Measurements from ENCODE around the gene PRKCZ.

PRKCZ gene

GRCh38 chr1:2022063-2022770 is 28.0 kb upstream of the PRKCZ start:
- Histone ChIP-seq H3K36me3 (ENCODE audit: control insufficient read depth, insufficient read depth, low read length) (no peaks in the 10 kb centered on the region), H4K5ac (ENCODE audit: low read length) (no peak overlapping the region), H3K79me2 (ENCODE audit: control insufficient read depth, insufficient read depth, low read length) (no peaks in the 10 kb centered on the region), H2BK5ac (ENCODE audit: low read length) (no peak overlapping the region), H3K4ac (ENCODE audit: low read depth, low read length) (no peak overlapping the region), H3K4me2 (ENCODE audit: low read length) (no peak overlapping the region), H3K79me1 (ENCODE audit: low read length) (no peaks in the 10 kb centered on the region), H3K27ac (ENCODE audit: low read depth, low read length) (no peak overlapping the region), H3K23ac (ENCODE audit: low read length) (no peak overlapping the region), H2BK15ac (replicated peaks; ENCODE audit: low read depth) (no peak overlapping the region), H3K4me3 (ENCODE audit: low read length) (no peak overlapping the region), H3K9ac (ENCODE audit: low read length) (no peak overlapping the region), H2AK5ac (ENCODE audit: low read length) (no peak overlapping the region), H3K56ac (ENCODE audit: low read length) (no peak overlapping the region), H3K4me1 (ENCODE audit: control insufficient read depth, low read depth, low read length) (no peaks in the 10 kb centered on the region), H3K27me3 (ENCODE audit: insufficient read depth, low read length, poor library complexity) (peaks cover 5% of the 10 kb centered on the region), H4K8ac (ENCODE audit: low read depth, low read length) (no peak overlapping the region), H2BK120ac (ENCODE audit: low read depth, low read length) (no peak overlapping the region), H3K18ac (ENCODE audit: low read length) (no peak overlapping the region)
- no peak for DNase-seq
- WGBS (ENCODE audit: extremely low coverage, insufficient coverage, low lambda C conversion rate): no CpG with 5 or more reads among the region's 21 CpGs

- no peak overlapping the region for H4K8ac ChIP-seq (ENCODE audit: low read depth, low read length)
- H3K4me2 ChIP-seq (ENCODE audit: low read length): no peak overlapping the region
- H3K4me1 ChIP-seq (ENCODE audit: control insufficient read depth, low read depth, low read length): no peaks in the 10 kb centered on the region
- H3K56ac ChIP-seq (ENCODE audit: low read length): no peak overlapping the region
- H3K79me2 ChIP-seq (ENCODE audit: control insufficient read depth, insufficient read depth, low read length): no peaks in the 10 kb centered on the region
- no peaks in the 10 kb centered on the region for H3K79me1 ChIP-seq (ENCODE audit: low read length)
- peaks cover 5% of the 10 kb centered on the region for H3K27me3 ChIP-seq (ENCODE audit: insufficient read depth, low read length, poor library complexity)
- no peak overlapping the region for H3K4me3 ChIP-seq (ENCODE audit: low read length)
- no peak overlapping the region for H3K4ac ChIP-seq (ENCODE audit: low read depth, low read length)
- no peak overlapping the region for H2BK120ac ChIP-seq (ENCODE audit: low read depth, low read length)
- H2AK5ac ChIP-seq (ENCODE audit: low read length): no peak overlapping the region
- WGBS (ENCODE audit: extremely low coverage, insufficient coverage, low lambda C conversion rate): no CpG with 5 or more reads among the region's 9 CpGs
- no peak for DNase-seq
- no peak overlapping the region for H3K27ac ChIP-seq (ENCODE audit: low read depth, low read length)
- no peak overlapping the region for H3K23ac ChIP-seq (ENCODE audit: low read length)
- no peak overlapping the region for H2BK5ac ChIP-seq (ENCODE audit: low read length)
- H3K36me3 ChIP-seq (ENCODE audit: control insufficient read depth, insufficient read depth, low read length): no peaks in the 10 kb centered on the region
- H2BK15ac ChIP-seq (replicated peaks; ENCODE audit: low read depth): no peak overlapping the region
- no peak overlapping the region for H3K9ac ChIP-seq (ENCODE audit: low read length)
- no peak overlapping the region for H4K5ac ChIP-seq (ENCODE audit: low read length)
- no peak overlapping the region for H3K18ac ChIP-seq (ENCODE audit: low read length)
Observed at GRCh38 chr1:2023187-2023586, 27.0 kb upstream of the PRKCZ start.

- no peak for DNase-seq
- Histone ChIP-seq H2BK5ac (ENCODE audit: low read length) (no peak overlapping the region), H4K8ac (ENCODE audit: low read depth, low read length) (no peak overlapping the region), H2AK5ac (ENCODE audit: low read length) (no peak overlapping the region), H3K79me1 (ENCODE audit: low read length) (no peaks in the 10 kb centered on the region), H3K4me2 (ENCODE audit: low read length) (no peak overlapping the region), H3K56ac (ENCODE audit: low read length) (no peak overlapping the region), H3K18ac (ENCODE audit: low read length) (no peak overlapping the region), H2BK15ac (replicated peaks; ENCODE audit: low read depth) (no peak overlapping the region), H3K27me3 (ENCODE audit: insufficient read depth, low read length, poor library complexity) (peaks cover 5% of the 10 kb centered on the region), H3K79me2 (ENCODE audit: control insufficient read depth, insufficient read depth, low read length) (no peaks in the 10 kb centered on the region), H2BK120ac (ENCODE audit: low read depth, low read length) (no peak overlapping the region), H3K27ac (ENCODE audit: low read depth, low read length) (no peak overlapping the region), H3K23ac (ENCODE audit: low read length) (no peak overlapping the region), H3K9ac (ENCODE audit: low read length) (no peak overlapping the region), H3K4ac (ENCODE audit: low read depth, low read length) (no peak overlapping the region), H3K4me3 (ENCODE audit: low read length) (no peak overlapping the region), H4K5ac (ENCODE audit: low read length) (no peak overlapping the region), H3K4me1 (ENCODE audit: control insufficient read depth, low read depth, low read length) (no peaks in the 10 kb centered on the region), H3K36me3 (ENCODE audit: control insufficient read depth, insufficient read depth, low read length) (no peaks in the 10 kb centered on the region)
- WGBS (ENCODE audit: extremely low coverage, insufficient coverage, low lambda C conversion rate): no CpG with 5 or more reads among the region's 10 CpGs
Observed at GRCh38 chr1:2024451-2024850, 25.8 kb upstream of the PRKCZ start.

- H3K4me3 ChIP-seq (ENCODE audit: low read length): no peak overlapping the region
- DNase-seq: no peak
- no peaks in the 10 kb centered on the region for H3K79me2 ChIP-seq (ENCODE audit: control insufficient read depth, insufficient read depth, low read length)
- no peak overlapping the region for H2AK5ac ChIP-seq (ENCODE audit: low read length)
- no peak overlapping the region for H2BK15ac ChIP-seq (replicated peaks; ENCODE audit: low read depth)
- H3K56ac ChIP-seq (ENCODE audit: low read length): no peak overlapping the region
- WGBS (ENCODE audit: extremely low coverage, insufficient coverage, low lambda C conversion rate): no CpG with 5 or more reads among the region's 18 CpGs
- no peaks in the 10 kb centered on the region for H3K4me1 ChIP-seq (ENCODE audit: control insufficient read depth, low read depth, low read length)
- no peak overlapping the region for H3K23ac ChIP-seq (ENCODE audit: low read length)
- H3K9ac ChIP-seq (ENCODE audit: low read length): no peak overlapping the region
- no peak overlapping the region for H2BK120ac ChIP-seq (ENCODE audit: low read depth, low read length)
- H2BK5ac ChIP-seq (ENCODE audit: low read length): no peak overlapping the region
- H4K5ac ChIP-seq (ENCODE audit: low read length): no peak overlapping the region
- H3K36me3 ChIP-seq (ENCODE audit: control insufficient read depth, insufficient read depth, low read length): no peaks in the 10 kb centered on the region
- no peak overlapping the region for H3K4ac ChIP-seq (ENCODE audit: low read depth, low read length)
- no peak overlapping the region for H4K8ac ChIP-seq (ENCODE audit: low read depth, low read length)
- no peak overlapping the region for H3K27ac ChIP-seq (ENCODE audit: low read depth, low read length)
- no peaks in the 10 kb centered on the region for H3K79me1 ChIP-seq (ENCODE audit: low read length)
- H3K27me3 ChIP-seq (ENCODE audit: insufficient read depth, low read length, poor library complexity): peaks cover 2% of the 10 kb centered on the region
- no peak overlapping the region for H3K18ac ChIP-seq (ENCODE audit: low read length)
- no peak overlapping the region for H3K4me2 ChIP-seq (ENCODE audit: low read length)
Observed at GRCh38 chr1:2024887-2025286, 25.3 kb upstream of the PRKCZ start.

GRCh38 chr1:2025491-2025981 is 24.7 kb upstream of the PRKCZ start:
- WGBS (ENCODE audit: extremely low coverage, insufficient coverage, low lambda C conversion rate): no CpG with 5 or more reads among the region's 39 CpGs

More at GRCh38 chr1:2025491-2025981, 24.7 kb upstream of the PRKCZ start:
- Histone ChIP-seq H3K4me2 (ENCODE audit: low read length) (no peak overlapping the region), H3K27ac (ENCODE audit: low read depth, low read length) (no peak overlapping the region), H4K5ac (ENCODE audit: low read length) (no peak overlapping the region), H3K4me1 (ENCODE audit: control insufficient read depth, low read depth, low read length) (no peaks in the 10 kb centered on the region), H3K36me3 (ENCODE audit: control insufficient read depth, insufficient read depth, low read length) (no peaks in the 10 kb centered on the region), H3K4me3 (ENCODE audit: low read length) (no peak overlapping the region), H3K23ac (ENCODE audit: low read length) (no peak overlapping the region), H4K8ac (ENCODE audit: low read depth, low read length) (no peak overlapping the region), H3K18ac (ENCODE audit: low read length) (no peak overlapping the region), H2BK5ac (ENCODE audit: low read length) (no peak overlapping the region), H3K27me3 (ENCODE audit: insufficient read depth, low read length, poor library complexity) (no peaks in the 10 kb centered on the region), H2BK15ac (replicated peaks; ENCODE audit: low read depth) (no peak overlapping the region), H3K79me1 (ENCODE audit: low read length) (no peaks in the 10 kb centered on the region), H3K56ac (ENCODE audit: low read length) (no peak overlapping the region), H2AK5ac (ENCODE audit: low read length) (no peak overlapping the region), H2BK120ac (ENCODE audit: low read depth, low read length) (no peak overlapping the region), H3K4ac (ENCODE audit: low read depth, low read length) (no peak overlapping the region), H3K79me2 (ENCODE audit: control insufficient read depth, insufficient read depth, low read length) (no peaks in the 10 kb centered on the region), H3K9ac (ENCODE audit: low read length) (no peak overlapping the region)
- no peak for DNase-seq
